ENCODE results near the gene FBXL7. TPM values are rescaled to one million over a fixed set of nuclear protein-coding genes. Genes with fewer than 3 reads are reported as not detected.

FBXL7 gene
- total and polyA plus RNA-seq, 2 of the 8 experiments (the other 6 are each of a cell fraction or from before 2014, with no cell fraction given): 17.7 to 17.8 TPM

GRCh38 chr5:15798006-15798405 is 298.0 kb downstream of the FBXL7 start:
- no peak overlapping the region for H2BK5ac ChIP-seq (ENCODE audit: low read depth, low read length)
- no peaks in the 10 kb centered on the region for H3K9me3 ChIP-seq (ENCODE audit: insufficient read depth in 2 of 2, low read depth in 1 of 2, low read length in 1 of 2)
- FAIRE-seq (no peak), DNase-seq (ENCODE audit: low read depth in 1 of 2, low spot score in 2 of 2) (no peak)
- H4K8ac ChIP-seq (ENCODE audit: extremely low read depth, insufficient read depth, low read length): no peak overlapping the region
- H4K20me1 ChIP-seq (replicated peaks in 1 of 2; ENCODE audit: control insufficient read depth in 1 of 2, insufficient read depth in 2 of 2, low read length in 2 of 2): no peaks in the 10 kb centered on the region
- CTCF ChIA-PET (ENCODE audit: partially characterized antibody): no interaction called here
- H3K79me2 ChIP-seq (ENCODE audit: control insufficient read depth in 1 of 2, insufficient read depth in 2 of 2, low read length in 2 of 2): 0 out of 4 replicates have a peak, but pooled peaks cover 0 to 4% of the 10 kb centered on the region in 2 experiments
- no peaks in the 10 kb centered on the region for H3K36me3 ChIP-seq (ENCODE audit: control insufficient read depth in 2 of 4, insufficient read depth in 4 of 4, low read length in 3 of 4)
- 88% methylated on average over 3 of the region's 3 CpGs; no CpG with 5 or more reads in 1 of the 2 experiments for WGBS, 2 experiments (ENCODE audit: extremely low coverage in 1 of 2, insufficient coverage in 1 of 2, insufficient read length in 1 of 2, insufficient replicate concordance in 2 of 2, low coverage in 1 of 2, low lambda C conversion rate in 2 of 2, missing lambda C conversion rate in 1 of 2)
- no peak overlapping the region for H3K14ac ChIP-seq (ENCODE audit: insufficient read length)
- no peak overlapping the region for H2BK12ac ChIP-seq (ENCODE audit: low read depth, low read length)
- H3K27me3 ChIP-seq (replicated peaks in 1 of 4; ENCODE audit: control insufficient read depth in 3 of 4, extremely low read depth in 1 of 4, insufficient read depth in 3 of 4, low read length in 3 of 4): no peaks in the 10 kb centered on the region
- no peak overlapping the region for H3K4me3 ChIP-seq (ENCODE audit: extremely low read depth in 1 of 4, insufficient read depth in 2 of 4, low read depth in 3 of 4, low read length in 4 of 4)
- POLR2A ChIA-PET (ENCODE audit: partially characterized antibody): no interaction called here
- no peak overlapping the region for H2BK15ac ChIP-seq (ENCODE audit: low read length)
- no peak overlapping the region for H2BK20ac ChIP-seq (ENCODE audit: low read length)
- no peak overlapping the region for H3K4me2 ChIP-seq (ENCODE audit: insufficient read depth in 1 of 2, low read depth in 2 of 2, low read length in 2 of 2)
- no peak for TF ChIP-seq ASH2L (IDR thresholded peaks at IDR 0.05; ENCODE audit: low read length)
- no peak for TF ChIP-seq FOSL1 (IDR thresholded peaks at IDR 0.05; ENCODE audit: insufficient read depth, low read depth, low read length)
- TF ChIP-seq CBX5 (IDR thresholded peaks at IDR 0.05; ENCODE audit: low read depth, low read length): no peak
- no peak for TF ChIP-seq SUZ12 (IDR thresholded peaks at IDR 0.05; ENCODE audit: low read length)
- TF ChIP-seq CREB1 (IDR thresholded peaks at IDR 0.05): no peak
- H4K5ac ChIP-seq (ENCODE audit: insufficient read length, low read depth, low read length): no peak overlapping the region
- no peak overlapping the region for H3K27ac ChIP-seq (ENCODE audit: low read depth, low read length)
- peaks cover 0 to 13% (median 8%) of the 10 kb centered on the region in 4 experiments; a peak in 3 of 7 replicates for H3K4me1 ChIP-seq (replicated peaks in 1 of 4; ENCODE audit: control insufficient read depth in 3 of 4, insufficient read depth in 4 of 4, low read length in 3 of 4)
- no peak overlapping the region for H3K56ac ChIP-seq (replicated peaks; ENCODE audit: insufficient read length, low read depth, low read length)
- no peak overlapping the region for H3K18ac ChIP-seq (ENCODE audit: extremely low read depth, low read length)
- no peaks in the 10 kb centered on the region; the same call in 1 of the 2 replicates for H3K23me2 ChIP-seq (ENCODE audit: low read depth, low read length)
- no peak overlapping the region for H3K9ac ChIP-seq (replicated peaks in 1 of 4; ENCODE audit: extremely low read depth in 1 of 4, low read depth in 3 of 4, low read length in 3 of 4)
- no peak overlapping the region for H2AFZ ChIP-seq (ENCODE audit: low read length)
- no peak overlapping the region for H3K23ac ChIP-seq (ENCODE audit: insufficient read length)
- no peak overlapping the region for H2AK5ac ChIP-seq (ENCODE audit: low read depth, low read length)
- no peak overlapping the region for H4K91ac ChIP-seq (replicated peaks; ENCODE audit: insufficient read length, low read length)
- no peak overlapping the region for H2BK120ac ChIP-seq (replicated peaks; ENCODE audit: low read depth, low read length)
- H3K79me1 ChIP-seq (ENCODE audit: low read depth, low read length): no peaks in the 10 kb centered on the region
- no peak overlapping the region for H3K4ac ChIP-seq (replicated peaks; ENCODE audit: insufficient read length, low read depth, low read length)

All from H1 (cell line).